ENCODE data around the gene ZNF641.
"Not testable (repeated sequence)": the region's sequence is repeated elsewhere in the genome, so short reads cannot be mapped to it uniquely, and the experiment has no call there.

The ZNF641 gene

DNA sequence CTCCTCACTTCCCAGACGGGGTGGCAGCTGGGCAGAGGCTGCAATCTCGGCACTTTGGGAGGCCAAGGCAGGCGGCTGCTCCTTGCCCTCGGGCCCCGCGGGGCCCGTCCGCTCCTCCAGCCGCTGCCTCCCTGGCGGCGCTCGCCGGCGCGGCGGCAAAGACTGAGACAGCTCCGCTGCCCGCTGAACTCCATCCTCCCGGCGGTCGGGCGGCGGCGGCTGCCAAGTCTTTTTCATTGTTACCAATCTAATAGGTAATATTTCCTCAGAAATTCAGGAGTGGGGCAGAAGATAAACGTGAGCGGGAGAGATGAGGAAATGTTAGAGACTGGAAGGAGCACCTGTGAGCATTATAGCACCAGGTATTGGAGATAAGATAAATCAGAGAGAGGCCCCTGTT lies 17.0 kb downstream of the ZNF641 start:
- not testable (repeated sequence) for DNase-seq

GRCh38 chr12:48331399-48331798 lies 19.3 kb downstream of the ZNF641 start:
- DNase-seq: no peak

GRCh38 chr12:48329199-48329939 lies 21.4 kb downstream of the ZNF641 start:
- DNase-seq: no peak

GRCh38 chr12:48316491-48316890 lies 34.2 kb downstream of the ZNF641 start:
- DNase-seq: no peak

GRCh38 chr12:48311313-48311712 lies 39.4 kb downstream of the ZNF641 start:
- no peak for DNase-seq

DNA sequence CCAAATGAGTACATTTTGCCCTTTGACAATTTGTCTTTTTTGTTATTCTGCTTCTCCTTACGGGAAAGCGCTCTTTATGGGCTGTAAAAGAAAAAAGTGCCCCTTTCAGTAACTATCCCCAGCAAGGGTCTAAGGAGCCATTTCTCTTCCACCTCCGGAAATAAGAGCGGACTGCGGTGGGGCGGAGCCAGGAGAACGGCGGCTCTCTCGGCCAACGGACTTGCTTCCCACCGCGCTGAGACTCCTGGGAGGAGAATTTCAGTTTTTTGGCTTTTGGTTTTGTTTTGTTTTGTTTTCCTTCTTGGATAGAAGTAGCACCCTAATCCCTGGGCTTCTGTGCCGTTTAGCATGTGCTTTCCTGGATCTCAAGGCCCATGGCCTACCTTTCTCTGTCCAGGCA lies 43.5 kb downstream of the ZNF641 start:
- no peak for DNase-seq

DNA sequence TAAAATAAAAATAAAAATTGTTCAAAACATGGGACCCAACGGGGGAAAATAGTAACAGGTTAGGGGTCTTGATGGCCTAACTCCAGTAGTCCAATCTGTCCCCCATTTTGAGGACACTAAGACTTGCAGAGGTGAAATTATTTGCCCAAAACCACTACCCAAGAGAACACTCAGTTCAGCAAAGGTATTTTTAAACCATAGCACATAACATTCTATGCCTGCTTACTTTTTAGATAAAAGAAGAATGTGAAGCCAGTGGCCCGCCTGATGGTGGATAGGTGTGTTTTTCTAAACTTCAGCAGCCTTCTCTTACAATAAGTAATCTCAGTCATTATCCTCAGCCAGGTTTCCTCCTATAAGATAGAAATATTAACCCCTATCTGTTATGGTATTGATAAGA lies 45.5 kb downstream of the ZNF641 start:
- DNase-seq: no peak

GRCh38 chr12:48302161-48302911 lies 48.4 kb downstream of the ZNF641 start:
- no peak for DNase-seq

DNA sequence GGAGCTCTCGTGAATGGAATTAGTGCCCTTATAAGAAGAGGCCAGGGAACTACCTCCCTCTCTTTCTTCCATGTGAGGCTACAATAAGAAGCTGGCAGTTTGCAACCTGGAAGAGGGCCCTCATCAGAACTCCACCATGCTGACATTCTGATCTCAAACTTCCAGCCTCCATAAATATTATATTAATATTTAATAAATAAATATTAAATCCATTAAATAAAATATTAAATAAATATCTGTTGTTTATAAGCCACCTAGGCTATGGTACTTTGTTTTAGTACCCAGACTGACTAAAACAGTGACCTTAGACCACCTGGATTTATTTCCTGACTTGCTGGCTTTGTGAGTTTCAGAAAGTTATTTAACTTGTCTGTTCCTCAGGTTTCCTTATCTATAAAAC lies 49.9 kb downstream of the ZNF641 start:
- DNase-seq: no peak

DNA sequence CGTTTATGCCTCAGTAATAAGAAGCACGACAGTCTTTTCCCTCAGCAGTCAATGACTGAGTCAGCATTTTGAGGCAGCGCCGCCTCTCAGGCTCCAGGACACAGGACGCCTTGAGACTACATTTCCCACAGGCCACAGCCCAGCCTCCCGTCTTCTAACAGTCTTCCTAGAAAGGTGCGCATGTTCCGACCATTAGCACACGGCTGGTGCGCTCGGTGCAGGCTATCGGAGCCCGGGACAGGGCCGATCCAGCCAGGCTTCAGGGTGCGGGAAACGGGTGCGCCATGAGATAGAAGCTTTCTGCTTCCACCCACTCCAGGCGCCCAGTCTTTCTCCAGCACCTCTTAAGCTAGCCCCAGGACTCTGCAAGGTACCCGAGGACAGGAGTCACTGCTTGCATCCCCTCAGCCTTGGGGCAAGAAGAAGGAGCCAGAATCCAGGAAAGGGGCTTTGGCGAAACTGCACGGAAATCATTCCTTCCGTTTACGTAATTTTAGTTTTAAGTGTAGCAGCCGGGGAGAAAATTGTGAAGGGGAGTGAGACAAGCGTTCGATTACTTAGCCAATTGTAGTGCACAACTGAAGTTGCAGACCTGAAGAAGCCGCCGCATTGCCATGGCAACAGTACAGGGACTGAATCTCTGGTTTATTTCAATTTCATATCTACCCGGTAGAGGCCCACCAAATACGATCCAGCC lies 54.0 kb downstream of the ZNF641 start:
- DNase-seq: peak; percentile 95

DNA sequence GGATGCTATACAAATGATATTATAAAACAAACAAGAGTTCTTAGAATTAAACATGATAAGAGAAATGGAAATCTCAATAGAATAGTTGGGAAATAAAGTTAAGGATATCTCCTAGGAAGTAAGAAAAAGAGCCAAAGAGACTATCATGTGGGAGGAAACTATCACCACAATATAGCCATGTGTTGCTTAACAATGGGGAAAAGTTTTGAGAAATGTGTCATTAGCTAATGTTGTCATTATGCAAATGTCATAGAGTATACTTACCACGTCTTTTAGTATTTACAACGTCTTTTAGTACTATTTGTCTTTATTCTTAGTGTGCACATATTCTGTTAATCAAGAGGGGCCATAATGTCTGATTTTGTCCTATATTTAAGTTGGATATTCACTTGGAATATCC lies 58.7 kb downstream of the ZNF641 start:
- DNase-seq: no peak

- DNase-seq: no peak
Measured at GRCh38 chr12:48291511-48291910, 59.2 kb downstream of the ZNF641 start.

- no peak for DNase-seq
Measured at GRCh38 chr12:48288387-48289268, 62.1 kb downstream of the ZNF641 start.
